ENCODE measurements around the gene ZMIZ1. TPM values are rescaled to one million over a fixed set of nuclear protein-coding genes. Genes with fewer than 3 reads are reported as not detected.

ZMIZ1 gene
- total and polyA plus RNA-seq, 4 donors = 3.9 to 19.1 (median 9.8) TPM

DNA sequence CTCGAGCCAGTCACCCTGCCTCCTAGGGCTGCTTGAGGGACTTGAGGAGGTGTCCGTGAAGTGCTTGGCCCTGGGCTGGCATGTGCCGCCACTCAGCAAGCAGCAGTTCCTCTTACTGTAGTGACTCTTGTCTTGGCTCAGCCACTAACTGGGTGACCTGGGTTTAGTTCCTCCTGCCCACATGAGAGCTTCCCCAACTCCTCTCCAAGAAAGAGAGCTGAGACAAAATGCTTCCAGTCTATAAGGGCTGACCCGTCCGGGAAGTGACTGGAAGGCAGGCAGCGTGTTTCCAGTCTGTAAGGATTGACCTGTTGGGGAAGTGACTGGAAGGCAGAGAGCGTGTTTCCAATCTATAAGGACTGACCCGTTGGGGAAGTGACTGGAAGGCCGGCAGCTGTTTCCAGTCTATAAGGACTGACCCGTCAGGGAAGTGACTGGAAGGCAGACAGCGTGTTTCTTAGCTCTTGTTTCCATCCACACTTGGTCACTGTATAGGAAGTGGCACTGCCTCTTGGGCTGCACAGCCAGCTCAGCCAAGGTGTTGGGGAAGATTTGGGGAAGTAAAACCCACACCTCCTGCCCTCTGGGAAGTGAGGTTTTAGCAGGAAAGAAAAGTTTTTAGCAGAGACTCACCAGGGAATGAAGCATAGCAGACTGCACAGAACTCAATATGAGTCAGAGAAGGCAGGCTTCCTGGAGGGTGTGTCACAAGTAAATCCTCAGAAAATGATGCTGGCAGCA, 225.2 kb downstream of the ZMIZ1 start:
- Histone ChIP-seq H3K9me3 (ENCODE audit: control insufficient read depth in 4 of 4, low read length in 3 of 4) (no peaks in the 10 kb centered on the region), H3K27me3 (ENCODE audit: control insufficient read depth in 4 of 4, insufficient read depth in 4 of 4, low read length in 3 of 4) (no peaks in the 10 kb centered on the region), H3K36me3 (ENCODE audit: control insufficient read depth in 4 of 4, insufficient read depth in 3 of 4, low read depth in 1 of 4, low read length in 3 of 4) (peaks cover 11 to 73% (median 18%) of the 10 kb centered on the region in 4 donors), H3K4me3 (ENCODE audit: low read depth in 1 of 3, low read length in 3 of 3) (no peak overlapping the region), H3K4me1 (ENCODE audit: control insufficient read depth in 4 of 4, insufficient read depth in 4 of 4, low read length in 3 of 4) (peaks cover 0 to 4% (median 0%) of the 10 kb centered on the region in 4 donors), H3K9ac (ENCODE audit: low read depth in 1 of 2, low read length in 2 of 2) (no peak overlapping the region), H3K27ac (ENCODE audit: low read depth in 1 of 2, low read length in 2 of 2) (peak overlapping the region; percentile 44 to 55)
- WGBS = 88% methylated on average over 11 of the region's 11 CpGs
- TF ChIP-seq JUND (IDR thresholded peaks at IDR 0.05) (no peak), HNF4A (conservative IDR thresholded peaks at IDR 0.05) (no peak), RAD21 (IDR thresholded peaks at IDR 0.05) (no peak), HNF4G (IDR thresholded peaks at IDR 0.05) (no peak), TAF1 (conservative IDR thresholded peaks at IDR 0.05) (no peak)
- TF ChIP-seq, protein P1, sequence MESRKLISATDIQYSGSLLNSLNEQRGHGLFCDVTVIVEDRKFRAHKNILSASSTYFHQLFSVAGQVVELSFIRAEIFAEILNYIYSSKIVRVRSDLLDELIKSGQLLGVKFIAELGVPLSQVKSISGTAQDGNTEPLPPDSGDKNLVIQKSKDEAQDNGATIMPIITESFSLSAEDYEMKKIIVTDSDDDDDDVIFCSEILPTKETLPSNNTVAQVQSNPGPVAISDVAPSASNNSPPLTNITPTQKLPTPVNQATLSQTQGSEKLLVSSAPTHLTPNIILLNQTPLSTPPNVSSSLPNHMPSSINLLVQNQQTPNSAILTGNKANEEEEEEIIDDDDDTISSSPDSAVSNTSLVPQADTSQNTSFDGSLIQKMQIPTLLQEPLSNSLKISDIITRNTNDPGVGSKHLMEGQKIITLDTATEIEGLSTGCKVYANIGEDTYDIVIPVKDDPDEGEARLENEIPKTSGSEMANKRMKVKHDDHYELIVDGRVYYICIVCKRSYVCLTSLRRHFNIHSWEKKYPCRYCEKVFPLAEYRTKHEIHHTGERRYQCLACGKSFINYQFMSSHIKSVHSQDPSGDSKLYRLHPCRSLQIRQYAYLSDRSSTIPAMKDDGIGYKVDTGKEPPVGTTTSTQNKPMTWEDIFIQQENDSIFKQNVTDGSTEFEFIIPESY (IDR thresholded peaks at IDR 0.05) = no peak
- no peak for DNase-seq (ENCODE audit: low spot score)

DNA sequence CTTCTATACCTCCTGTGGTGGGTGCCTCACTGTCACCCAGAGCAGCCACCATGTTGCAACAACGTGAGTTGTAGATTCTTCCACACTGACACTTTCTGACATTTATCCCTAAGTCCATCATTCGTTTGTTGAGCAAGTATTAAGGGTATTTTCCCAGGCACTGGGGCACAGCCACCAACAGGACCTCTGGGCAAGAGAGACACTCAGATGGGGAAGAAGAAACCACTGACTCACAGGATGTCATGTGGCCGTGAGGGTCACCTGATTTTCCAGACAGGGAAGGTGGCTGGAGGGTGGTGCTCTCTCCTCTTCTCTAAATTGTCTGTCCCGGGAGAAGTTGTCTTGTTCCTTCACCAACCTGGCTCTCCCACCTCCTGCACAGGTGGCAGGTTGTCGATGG, 226.8 kb downstream of the ZMIZ1 start:
- H3K9me3 ChIP-seq (ENCODE audit: control insufficient read depth in 4 of 4, low read length in 3 of 4) = no peaks in the 10 kb centered on the region
- H3K27ac ChIP-seq (ENCODE audit: low read depth in 1 of 2, low read length in 2 of 2) = peak overlapping the region in 1 of 2 donors; percentile 53
- DNase-seq (ENCODE audit: low spot score) = no peak

DNA sequence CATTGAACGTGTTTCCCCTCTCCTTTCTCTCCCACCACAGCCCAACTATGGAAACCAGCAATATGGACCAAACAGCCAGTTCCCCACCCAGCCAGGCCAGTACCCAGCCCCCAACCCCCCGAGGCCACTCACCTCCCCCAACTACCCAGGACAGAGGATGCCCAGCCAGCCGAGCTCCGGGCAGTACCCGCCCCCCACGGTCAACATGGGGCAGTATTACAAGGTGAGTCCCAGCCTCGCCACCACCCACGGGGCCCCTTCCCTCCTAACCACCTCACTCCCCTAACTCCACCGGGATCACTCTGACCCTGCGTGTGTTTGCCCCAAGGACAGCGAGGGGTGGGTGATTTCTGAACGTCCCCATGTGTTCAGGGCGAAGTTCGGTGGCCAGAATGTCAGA, 227.7 kb downstream of the ZMIZ1 start:
- H3K9me3 ChIP-seq (ENCODE audit: control insufficient read depth in 4 of 4, low read length in 3 of 4) = no peaks in the 10 kb centered on the region
- H3K4me3 ChIP-seq (ENCODE audit: low read depth in 1 of 3, low read length in 3 of 3) = no peak overlapping the region
- H3K4me1 ChIP-seq (ENCODE audit: control insufficient read depth in 4 of 4, insufficient read depth in 4 of 4, low read length in 3 of 4) = peaks cover 0 to 10% (median 2%) of the 10 kb centered on the region in 4 donors
- H3K27ac ChIP-seq (ENCODE audit: low read depth in 1 of 2, low read length in 2 of 2) = no peak overlapping the region
- H3K9ac ChIP-seq (ENCODE audit: low read depth in 1 of 2, low read length in 2 of 2) = no peak overlapping the region
- peaks cover 13 to 79% (median 24%) of the 10 kb centered on the region in 4 donors for H3K36me3 ChIP-seq (ENCODE audit: control insufficient read depth in 4 of 4, insufficient read depth in 3 of 4, low read depth in 1 of 4, low read length in 3 of 4)
- no peak for DNase-seq (ENCODE audit: low spot score)
- WGBS = 93% methylated on average over 14 of the region's 14 CpGs
- H3K27me3 ChIP-seq (ENCODE audit: control insufficient read depth in 4 of 4, insufficient read depth in 4 of 4, low read length in 3 of 4) = no peaks in the 10 kb centered on the region
- no peak for TF ChIP-seq JUND (IDR thresholded peaks at IDR 0.05)
- TF ChIP-seq, protein P2, sequence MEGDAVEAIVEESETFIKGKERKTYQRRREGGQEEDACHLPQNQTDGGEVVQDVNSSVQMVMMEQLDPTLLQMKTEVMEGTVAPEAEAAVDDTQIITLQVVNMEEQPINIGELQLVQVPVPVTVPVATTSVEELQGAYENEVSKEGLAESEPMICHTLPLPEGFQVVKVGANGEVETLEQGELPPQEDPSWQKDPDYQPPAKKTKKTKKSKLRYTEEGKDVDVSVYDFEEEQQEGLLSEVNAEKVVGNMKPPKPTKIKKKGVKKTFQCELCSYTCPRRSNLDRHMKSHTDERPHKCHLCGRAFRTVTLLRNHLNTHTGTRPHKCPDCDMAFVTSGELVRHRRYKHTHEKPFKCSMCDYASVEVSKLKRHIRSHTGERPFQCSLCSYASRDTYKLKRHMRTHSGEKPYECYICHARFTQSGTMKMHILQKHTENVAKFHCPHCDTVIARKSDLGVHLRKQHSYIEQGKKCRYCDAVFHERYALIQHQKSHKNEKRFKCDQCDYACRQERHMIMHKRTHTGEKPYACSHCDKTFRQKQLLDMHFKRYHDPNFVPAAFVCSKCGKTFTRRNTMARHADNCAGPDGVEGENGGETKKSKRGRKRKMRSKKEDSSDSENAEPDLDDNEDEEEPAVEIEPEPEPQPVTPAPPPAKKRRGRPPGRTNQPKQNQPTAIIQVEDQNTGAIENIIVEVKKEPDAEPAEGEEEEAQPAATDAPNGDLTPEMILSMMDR (IDR thresholded peaks at IDR 0.05; ENCODE audit: low read depth, low read length, missing input control) = no peak
- TF ChIP-seq FOXA2 (IDR thresholded peaks at IDR 0.05) = no peak
- TF ChIP-seq, protein P1 (IDR thresholded peaks at IDR 0.05) = no peak
- TF ChIP-seq, protein P3, sequence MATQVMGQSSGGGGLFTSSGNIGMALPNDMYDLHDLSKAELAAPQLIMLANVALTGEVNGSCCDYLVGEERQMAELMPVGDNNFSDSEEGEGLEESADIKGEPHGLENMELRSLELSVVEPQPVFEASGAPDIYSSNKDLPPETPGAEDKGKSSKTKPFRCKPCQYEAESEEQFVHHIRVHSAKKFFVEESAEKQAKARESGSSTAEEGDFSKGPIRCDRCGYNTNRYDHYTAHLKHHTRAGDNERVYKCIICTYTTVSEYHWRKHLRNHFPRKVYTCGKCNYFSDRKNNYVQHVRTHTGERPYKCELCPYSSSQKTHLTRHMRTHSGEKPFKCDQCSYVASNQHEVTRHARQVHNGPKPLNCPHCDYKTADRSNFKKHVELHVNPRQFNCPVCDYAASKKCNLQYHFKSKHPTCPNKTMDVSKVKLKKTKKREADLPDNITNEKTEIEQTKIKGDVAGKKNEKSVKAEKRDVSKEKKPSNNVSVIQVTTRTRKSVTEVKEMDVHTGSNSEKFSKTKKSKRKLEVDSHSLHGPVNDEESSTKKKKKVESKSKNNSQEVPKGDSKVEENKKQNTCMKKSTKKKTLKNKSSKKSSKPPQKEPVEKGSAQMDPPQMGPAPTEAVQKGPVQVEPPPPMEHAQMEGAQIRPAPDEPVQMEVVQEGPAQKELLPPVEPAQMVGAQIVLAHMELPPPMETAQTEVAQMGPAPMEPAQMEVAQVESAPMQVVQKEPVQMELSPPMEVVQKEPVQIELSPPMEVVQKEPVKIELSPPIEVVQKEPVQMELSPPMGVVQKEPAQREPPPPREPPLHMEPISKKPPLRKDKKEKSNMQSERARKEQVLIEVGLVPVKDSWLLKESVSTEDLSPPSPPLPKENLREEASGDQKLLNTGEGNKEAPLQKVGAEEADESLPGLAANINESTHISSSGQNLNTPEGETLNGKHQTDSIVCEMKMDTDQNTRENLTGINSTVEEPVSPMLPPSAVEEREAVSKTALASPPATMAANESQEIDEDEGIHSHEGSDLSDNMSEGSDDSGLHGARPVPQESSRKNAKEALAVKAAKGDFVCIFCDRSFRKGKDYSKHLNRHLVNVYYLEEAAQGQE (IDR thresholded peaks at IDR 0.05) = no peak
- TF ChIP-seq, protein P4, sequence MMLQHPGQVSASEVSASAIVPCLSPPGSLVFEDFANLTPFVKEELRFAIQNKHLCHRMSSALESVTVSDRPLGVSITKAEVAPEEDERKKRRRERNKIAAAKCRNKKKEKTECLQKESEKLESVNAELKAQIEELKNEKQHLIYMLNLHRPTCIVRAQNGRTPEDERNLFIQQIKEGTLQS (IDR thresholded peaks at IDR 0.05) = no peak
- no peak for TF ChIP-seq EGR1 (IDR thresholded peaks at IDR 0.05; ENCODE audit: low read depth in 2 of 2)
- TF ChIP-seq YY1 (IDR thresholded peaks at IDR 0.05) = no peak
- no peak for TF ChIP-seq NR2F2 (IDR thresholded peaks at IDR 0.05)

More for the DNA sequence above, 226.8 kb downstream of the ZMIZ1 start:
- H3K27me3 ChIP-seq (ENCODE audit: control insufficient read depth in 4 of 4, insufficient read depth in 4 of 4, low read length in 3 of 4) = no peaks in the 10 kb centered on the region
- H3K9ac ChIP-seq (ENCODE audit: low read depth in 1 of 2, low read length in 2 of 2) = no peak overlapping the region
- no peak overlapping the region for H3K4me3 ChIP-seq (ENCODE audit: low read depth in 1 of 3, low read length in 3 of 3)
- H3K4me1 ChIP-seq (ENCODE audit: control insufficient read depth in 4 of 4, insufficient read depth in 4 of 4, low read length in 3 of 4) = peaks cover 0 to 4% (median 0%) of the 10 kb centered on the region in 4 donors
- peaks cover 13 to 80% (median 20%) of the 10 kb centered on the region in 4 donors for H3K36me3 ChIP-seq (ENCODE audit: control insufficient read depth in 4 of 4, insufficient read depth in 3 of 4, low read depth in 1 of 4, low read length in 3 of 4)
- no peak for TF ChIP-seq NR2F2 (IDR thresholded peaks at IDR 0.05)
- 79% methylated on average over 5 of the region's 5 CpGs for whole genome bisulfite sequencing
